OCI-LY3 (cell line): ENCODE measurements around the gene VCAN.

Source experiments
- H2AFZ ChIP-seq: fragments of 200-600, 300-600 bp; shearing (Covaris generic); 2 replicates; pipeline ENCODE4 v1.6.0; 2014; ENCODE audit warnings: antibody characterized with exemption, low read depth, low read length
- H3K27ac ChIP-seq: fragments of 200-600, 300-600 bp; sonication (generic); 2 replicates; pipeline ENCODE4 v1.5.1; 2014; ENCODE audit warnings: mild to moderate bottlenecking, low read length, moderate library complexity, mixed read lengths
- H3K27me3 ChIP-seq: fragments of 200-600, 300-600 bp; sonication (generic); 2 replicates; pipeline ENCODE4 v1.6.1; 2014; ENCODE audit warnings: low read depth, low read length, mixed read lengths
- H3K36me3 ChIP-seq: fragments of 200-600, 300-600 bp; sonication (generic); replicated peaks from 2 replicates; pipeline ENCODE3; 2014; ENCODE audit warnings: low read depth, low read length, mixed read lengths
- H3K4me1 ChIP-seq: fragments of 300-600, 200-600 bp; sonication (generic); 2 replicates; pipeline ENCODE4 v1.6.1; 2014; ENCODE audit warnings: low read length, mixed read lengths
- H3K4me2 ChIP-seq: fragments of 200-600, 300-600 bp; sonication (generic); 2 replicates; pipeline ENCODE4 v1.6.1; 2014; ENCODE audit warnings: low read length, mixed read lengths
- H3K4me3 ChIP-seq: fragments of 300-600, 200-600 bp; sonication (generic); 2 replicates; pipeline ENCODE4 v1.5.1; 2014; ENCODE audit warnings: antibody characterized with exemption, mild to moderate bottlenecking, low read length, moderate library complexity
- H3K79me2 ChIP-seq: fragments of 300-600, 200-600 bp; shearing (Covaris generic); 2 replicates; pipeline ENCODE4 v1.6.1; 2014; ENCODE audit warnings: mild to moderate bottlenecking, low read length, mixed read lengths
- H3K9ac ChIP-seq: fragments of 300-600, 200-600 bp; shearing (Covaris generic); 2 replicates; pipeline ENCODE4 v1.6.0; 2014; ENCODE audit warnings: mild to moderate bottlenecking, low read length, moderate library complexity
- H3K9me3 ChIP-seq: fragments of 200-600, 300-600 bp; shearing (Covaris generic); 2 replicates; pipeline ENCODE4 v1.6.1; 2014; ENCODE audit warnings: low read length, mixed read lengths; ENCODE audit not compliant: insufficient read depth
- H4K20me1 ChIP-seq: fragments of 200-600, 300-600 bp; sonication (generic); 2 replicates; pipeline ENCODE4 v1.6.1; 2016; ENCODE audit warnings: low read length, mixed read lengths; ENCODE audit not compliant: insufficient read depth
- EZH2phosphoT487 ChIP-seq: fragments of 200-600 bp; shearing (Covaris generic); IDR thresholded peaks from 2 replicates; pipeline ENCODE4 v1.6.1; 2018; ENCODE audit warnings: antibody characterized with exemption, mixed run types, low read depth
- TF ChIP-seq, protein P1 (sequence below): fragments of 200-600, 300-600 bp; sonication (generic); IDR thresholded peaks from 2 replicates; pipeline ENCODE4 v1.5.1; 2014; ENCODE audit warnings: antibody characterized with exemption, low read length, low read depth

VCAN gene

GRCh38 chr5:83568186-83568585 is 96.6 kb downstream of the VCAN start:
- H3K36me3 ChIP-seq = no peaks in the 10 kb centered on the region
- H3K9ac ChIP-seq = no peak overlapping the region
- no peak overlapping the region for H3K4me2 ChIP-seq
- no peaks in the 10 kb centered on the region for H3K9me3 ChIP-seq
- H2AFZ ChIP-seq = no peak overlapping the region
- no peaks in the 10 kb centered on the region for H3K27me3 ChIP-seq
- no peak overlapping the region for H3K27ac ChIP-seq
- H3K4me1 ChIP-seq = no peaks in the 10 kb centered on the region
- TF ChIP-seq, protein P1, sequence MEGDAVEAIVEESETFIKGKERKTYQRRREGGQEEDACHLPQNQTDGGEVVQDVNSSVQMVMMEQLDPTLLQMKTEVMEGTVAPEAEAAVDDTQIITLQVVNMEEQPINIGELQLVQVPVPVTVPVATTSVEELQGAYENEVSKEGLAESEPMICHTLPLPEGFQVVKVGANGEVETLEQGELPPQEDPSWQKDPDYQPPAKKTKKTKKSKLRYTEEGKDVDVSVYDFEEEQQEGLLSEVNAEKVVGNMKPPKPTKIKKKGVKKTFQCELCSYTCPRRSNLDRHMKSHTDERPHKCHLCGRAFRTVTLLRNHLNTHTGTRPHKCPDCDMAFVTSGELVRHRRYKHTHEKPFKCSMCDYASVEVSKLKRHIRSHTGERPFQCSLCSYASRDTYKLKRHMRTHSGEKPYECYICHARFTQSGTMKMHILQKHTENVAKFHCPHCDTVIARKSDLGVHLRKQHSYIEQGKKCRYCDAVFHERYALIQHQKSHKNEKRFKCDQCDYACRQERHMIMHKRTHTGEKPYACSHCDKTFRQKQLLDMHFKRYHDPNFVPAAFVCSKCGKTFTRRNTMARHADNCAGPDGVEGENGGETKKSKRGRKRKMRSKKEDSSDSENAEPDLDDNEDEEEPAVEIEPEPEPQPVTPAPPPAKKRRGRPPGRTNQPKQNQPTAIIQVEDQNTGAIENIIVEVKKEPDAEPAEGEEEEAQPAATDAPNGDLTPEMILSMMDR = no peak
- no peak for TF ChIP-seq EZH2phosphoT487
- no peak overlapping the region for H3K4me3 ChIP-seq
- H3K79me2 ChIP-seq = no peaks in the 10 kb centered on the region
- H4K20me1 ChIP-seq = no peaks in the 10 kb centered on the region

- Histone ChIP-seq H3K27me3 (no peaks in the 10 kb centered on the region), H2AFZ (no peak overlapping the region), H3K4me3 (no peak overlapping the region), H3K4me2 (no peak overlapping the region), H4K20me1 (no peaks in the 10 kb centered on the region), H3K36me3 (no peaks in the 10 kb centered on the region), H3K79me2 (no peaks in the 10 kb centered on the region), H3K9me3 (no peaks in the 10 kb centered on the region), H3K9ac (no peak overlapping the region), H3K27ac (no peak overlapping the region), H3K4me1 (no peaks in the 10 kb centered on the region)
- TF ChIP-seq, protein P1 = no peak
- no peak for TF ChIP-seq EZH2phosphoT487
Measured at GRCh38 chr5:83570916-83571315, 99.4 kb downstream of the VCAN start.

DNA sequence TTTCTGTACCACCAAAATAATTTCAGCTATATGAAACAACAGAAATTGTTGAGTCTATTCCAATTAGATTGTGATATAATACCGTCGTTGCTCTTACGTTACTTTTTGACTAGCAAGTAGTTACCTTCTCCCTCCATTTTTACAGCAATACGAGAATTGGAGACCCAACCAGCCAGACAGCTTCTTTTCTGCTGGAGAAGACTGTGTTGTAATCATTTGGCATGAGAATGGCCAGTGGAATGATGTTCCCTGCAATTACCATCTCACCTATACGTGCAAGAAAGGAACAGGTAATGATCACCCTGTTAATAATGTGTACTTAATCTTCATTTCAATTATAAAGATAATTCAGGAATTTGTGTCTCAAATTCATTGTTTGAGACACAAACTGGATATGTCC is 100.7 kb downstream of the VCAN start:
- no peaks in the 10 kb centered on the region for H4K20me1 ChIP-seq
- H3K79me2 ChIP-seq = no peaks in the 10 kb centered on the region
- H3K27me3 ChIP-seq = no peaks in the 10 kb centered on the region
- no peak overlapping the region for H3K4me3 ChIP-seq
- no peak overlapping the region for H2AFZ ChIP-seq
- H3K9ac ChIP-seq = no peak overlapping the region
- H3K4me2 ChIP-seq = no peak overlapping the region
- H3K9me3 ChIP-seq = no peaks in the 10 kb centered on the region
- no peaks in the 10 kb centered on the region for H3K36me3 ChIP-seq
- H3K4me1 ChIP-seq = no peaks in the 10 kb centered on the region
- no peak overlapping the region for H3K27ac ChIP-seq
- TF ChIP-seq, protein P1 = no peak
- TF ChIP-seq EZH2phosphoT487 = no peak

DNA sequence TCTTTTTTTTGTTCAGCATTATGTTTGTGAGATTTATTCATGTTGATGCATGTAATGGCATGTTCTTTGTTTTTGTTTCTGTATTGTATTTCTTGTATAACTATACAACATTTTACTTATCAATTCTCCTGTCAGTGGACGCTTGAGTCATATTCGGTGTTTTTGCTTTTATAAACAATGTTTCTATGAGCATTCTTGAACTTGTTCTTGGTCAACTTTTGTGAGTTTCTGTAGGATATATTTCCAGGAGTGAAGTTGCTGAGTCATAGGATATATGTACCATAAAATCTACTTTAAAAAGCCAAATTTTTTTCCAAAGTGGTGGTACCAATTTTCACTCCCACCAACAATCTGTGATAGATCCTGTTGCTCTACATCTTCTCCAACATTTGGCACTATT is 104.8 kb downstream of the VCAN start:
- TF ChIP-seq EZH2phosphoT487 = no peak
- TF ChIP-seq, protein P1 = no peak
- Histone ChIP-seq H2AFZ (no peak overlapping the region), H3K4me1 (no peaks in the 10 kb centered on the region), H3K79me2 (no peaks in the 10 kb centered on the region), H3K9ac (no peak overlapping the region), H3K27me3 (no peaks in the 10 kb centered on the region), H3K4me2 (no peak overlapping the region), H3K27ac (no peak overlapping the region), H3K4me3 (no peak overlapping the region), H4K20me1 (no peaks in the 10 kb centered on the region), H3K36me3 (no peaks in the 10 kb centered on the region), H3K9me3 (no peaks in the 10 kb centered on the region)
